ENCODE measurements around the gene MTA1. TPM values are rescaled to one million over a fixed set of nuclear protein-coding genes. Genes with fewer than 3 reads are reported as not detected.

Gene MTA1
- total and polyA plus RNA-seq, 2 experiments from 2014 or later, result 8.1 to 37.0 TPM

DNA sequence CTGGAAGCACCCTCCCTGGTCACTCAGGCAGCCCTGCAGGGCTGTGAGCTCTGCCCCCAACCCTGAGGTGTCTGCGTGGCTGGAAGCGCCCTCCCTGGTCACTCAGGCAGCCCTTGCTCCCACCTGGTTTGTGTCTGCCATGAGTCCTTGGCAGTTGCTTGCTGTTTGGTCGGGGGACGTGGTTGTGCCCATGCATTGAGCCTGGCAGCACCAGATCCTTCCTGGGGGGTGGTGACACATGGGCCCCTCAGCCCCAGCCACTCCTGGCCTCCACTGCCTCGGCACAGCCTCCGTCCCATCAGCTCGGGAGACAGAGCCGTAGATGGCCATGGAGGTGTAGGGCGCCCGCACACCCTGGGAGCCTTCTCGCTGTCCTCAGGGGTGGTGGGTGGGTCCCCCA, 19.6 kb downstream of the MTA1 start:
- no peak overlapping the region for H2AFZ ChIP-seq
- DNase-seq, result no peak
- H3K79me2 ChIP-seq (ENCODE audit: insufficient read depth), result peaks cover 69% of the 10 kb centered on the region
- no peak overlapping the region for H3K4me3 ChIP-seq
- WGBS, 2 experiments (ENCODE audit: low coverage in 1 of 2, low lambda C conversion rate in 2 of 2, missing lambda C conversion rate in 2 of 2), result 95 to 97% methylated on average over 11 of the region's 11 CpGs
- no peaks in the 10 kb centered on the region for H3K4me1 ChIP-seq (ENCODE audit: insufficient read depth)
- no peak overlapping the region for H3K27ac ChIP-seq
- no peak overlapping the region for H3K4me2 ChIP-seq (ENCODE audit: unreplicated experiment)
- H3K36me3 ChIP-seq (ENCODE audit: low read depth), result no peaks in the 10 kb centered on the region
- H3K27me3 ChIP-seq (replicated peaks; ENCODE audit: insufficient read depth), result no peaks in the 10 kb centered on the region
- no peaks in the 10 kb centered on the region for H3K9me3 ChIP-seq (ENCODE audit: low read depth)
- H4K20me1 ChIP-seq (ENCODE audit: insufficient read depth), result peaks cover 12% of the 10 kb centered on the region
- H3K9me2 ChIP-seq (ENCODE audit: insufficient read depth), result no peaks in the 10 kb centered on the region
- H3K9ac ChIP-seq, result no peak overlapping the region
- in situ Hi-C loops (cut with MboI), result no loop called here
- no peaks in the 10 kb centered on the region for H3F3A ChIP-seq (ENCODE audit: insufficient read depth)
- no peak for TF ChIP-seq EZH2 (IDR thresholded peaks at IDR 0.05; ENCODE audit: insufficient read depth, poor library complexity, severe bottlenecking)
- no peak for TF ChIP-seq EZH2phosphoT487 (IDR thresholded peaks at IDR 0.05; ENCODE audit: insufficient read depth, low read depth)

DNA sequence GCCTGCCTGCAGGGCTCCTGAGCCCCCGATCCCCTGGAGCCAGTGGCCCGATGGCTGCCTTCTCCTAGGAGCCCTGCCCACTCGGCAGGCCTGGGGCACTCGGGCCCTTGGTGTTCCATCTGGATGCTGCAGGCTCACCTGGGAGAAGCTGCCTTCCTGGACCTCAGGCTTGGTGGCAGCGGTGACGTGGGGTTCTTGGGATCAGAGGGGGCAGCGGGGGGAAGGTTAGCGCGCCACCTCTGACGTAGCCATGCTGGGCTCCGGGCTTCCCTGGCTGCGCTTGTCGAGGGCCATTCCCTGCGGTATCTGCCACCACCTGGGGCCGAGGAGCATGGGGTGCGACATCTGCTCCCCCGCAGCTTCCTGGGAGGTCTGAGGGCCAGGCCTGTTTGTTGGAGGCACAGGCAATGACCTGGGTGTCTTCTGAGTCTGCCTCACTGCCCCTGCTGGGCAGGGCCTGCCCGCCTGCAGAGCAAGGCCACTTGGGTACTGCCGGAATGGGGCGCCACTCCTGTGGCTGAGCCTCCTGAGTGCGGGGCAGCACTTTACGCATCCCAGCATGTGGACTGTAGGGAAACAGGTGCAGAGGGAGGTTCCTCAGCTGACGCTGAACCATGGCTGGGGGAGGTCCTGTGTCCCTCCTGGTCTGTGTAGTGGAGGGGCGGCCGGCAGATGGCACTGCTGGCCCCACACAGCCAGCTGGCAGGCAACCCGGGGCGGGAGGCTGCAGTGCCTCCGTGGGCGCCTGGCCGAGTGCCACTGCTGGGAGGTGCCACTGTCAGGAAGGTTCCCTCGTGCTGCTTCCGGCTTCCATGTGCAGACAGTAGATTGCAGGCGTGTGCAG, 20.3 kb downstream of the MTA1 start:
- Histone ChIP-seq H3K27ac (no peak overlapping the region), H2AFZ (no peak overlapping the region), H3K27me3 (replicated peaks; ENCODE audit: insufficient read depth) (no peaks in the 10 kb centered on the region), H3K9me3 (ENCODE audit: low read depth) (no peaks in the 10 kb centered on the region), H3K79me2 (ENCODE audit: insufficient read depth) (peaks cover 62% of the 10 kb centered on the region), H3K4me1 (ENCODE audit: insufficient read depth) (no peaks in the 10 kb centered on the region), H3F3A (ENCODE audit: insufficient read depth) (no peaks in the 10 kb centered on the region), H3K4me3 (no peak overlapping the region), H3K9me2 (ENCODE audit: insufficient read depth) (no peaks in the 10 kb centered on the region), H3K4me2 (ENCODE audit: unreplicated experiment) (no peak overlapping the region), H3K36me3 (ENCODE audit: low read depth) (no peaks in the 10 kb centered on the region), H3K9ac (no peak overlapping the region), H4K20me1 (ENCODE audit: insufficient read depth) (peaks cover 8% of the 10 kb centered on the region)
- in situ Hi-C loops (cut with MboI), result no loop called here
- TF ChIP-seq EZH2phosphoT487 (IDR thresholded peaks at IDR 0.05; ENCODE audit: insufficient read depth, low read depth) (no peak), EZH2 (IDR thresholded peaks at IDR 0.05; ENCODE audit: insufficient read depth, poor library complexity, severe bottlenecking) (no peak)
- DNase-seq, result peak; percentile 60
- 80% methylated on average over 33 of the region's 33 CpGs for WGBS, 2 experiments (ENCODE audit: low coverage in 1 of 2, low lambda C conversion rate in 2 of 2, missing lambda C conversion rate in 2 of 2)

DNA sequence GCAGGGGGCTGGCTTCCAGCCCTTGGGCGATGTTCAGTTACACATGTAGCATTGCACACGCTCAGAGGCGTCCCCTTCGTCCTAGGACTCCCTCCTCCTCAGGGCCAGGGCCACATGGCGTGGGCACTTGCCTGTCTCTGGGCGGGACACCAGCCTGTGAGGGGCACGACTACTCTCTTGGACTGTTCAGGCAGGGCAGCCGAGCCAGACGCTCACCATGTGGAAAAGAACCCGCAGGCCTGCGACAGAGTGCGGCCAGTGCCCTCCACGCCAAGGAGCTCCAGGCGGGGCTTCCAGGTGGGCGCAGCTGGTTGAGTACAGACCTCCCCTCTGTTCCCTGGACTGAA, 20.9 kb downstream of the MTA1 start:
- H3K27me3 ChIP-seq (replicated peaks; ENCODE audit: insufficient read depth), result no peaks in the 10 kb centered on the region
- H3K79me2 ChIP-seq (ENCODE audit: insufficient read depth), result peaks cover 56% of the 10 kb centered on the region
- TF ChIP-seq EZH2phosphoT487 (IDR thresholded peaks at IDR 0.05; ENCODE audit: insufficient read depth, low read depth) (no peak), EZH2 (IDR thresholded peaks at IDR 0.05; ENCODE audit: insufficient read depth, poor library complexity, severe bottlenecking) (no peak)
- no peak overlapping the region for H3K27ac ChIP-seq
- no peak overlapping the region for H3K9ac ChIP-seq
- no peaks in the 10 kb centered on the region for H3F3A ChIP-seq (ENCODE audit: insufficient read depth)
- in situ Hi-C loops (cut with MboI), result no loop called here
- peaks cover 6% of the 10 kb centered on the region; the same call in 1 of the 2 replicates for H4K20me1 ChIP-seq (ENCODE audit: insufficient read depth)
- no peaks in the 10 kb centered on the region for H3K9me2 ChIP-seq (ENCODE audit: insufficient read depth)
- no peaks in the 10 kb centered on the region for H3K9me3 ChIP-seq (ENCODE audit: low read depth)
- WGBS, 2 experiments (ENCODE audit: low coverage in 1 of 2, low lambda C conversion rate in 2 of 2, missing lambda C conversion rate in 2 of 2), result 87 to 89% methylated on average over 14 to 15 of the region's 15 CpGs
- no peak overlapping the region for H3K4me3 ChIP-seq
- H3K4me2 ChIP-seq (ENCODE audit: unreplicated experiment), result no peak overlapping the region
- no peak overlapping the region for H2AFZ ChIP-seq
- H3K36me3 ChIP-seq (ENCODE audit: low read depth), result no peaks in the 10 kb centered on the region
- no peak for DNase-seq
- no peaks in the 10 kb centered on the region for H3K4me1 ChIP-seq (ENCODE audit: insufficient read depth)

DNA sequence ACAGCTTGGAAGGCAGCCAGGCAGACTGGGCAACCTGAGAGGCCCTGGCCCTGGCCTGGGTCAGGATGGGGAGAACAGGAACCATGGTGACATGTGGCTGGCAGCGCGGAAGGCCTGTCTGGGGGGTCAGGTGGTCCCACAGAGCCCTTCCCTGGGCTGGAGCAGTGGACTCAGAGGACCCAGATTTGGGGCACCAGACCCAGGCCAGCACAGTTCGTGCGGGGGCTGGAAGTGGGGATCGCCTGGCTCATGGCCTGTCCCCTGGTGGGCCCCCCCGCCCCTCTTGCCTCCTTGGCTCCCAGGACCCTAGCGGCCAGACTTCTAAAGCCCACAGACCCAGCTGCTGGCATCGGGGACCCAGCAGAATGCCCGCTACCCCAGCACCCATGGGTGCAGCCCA, 21.4 kb downstream of the MTA1 start:
- Histone ChIP-seq H3K9me2 (ENCODE audit: insufficient read depth) (no peaks in the 10 kb centered on the region), H3K9ac (no peak overlapping the region), H3K4me1 (ENCODE audit: insufficient read depth) (no peaks in the 10 kb centered on the region), H3K27me3 (replicated peaks; ENCODE audit: insufficient read depth) (no peaks in the 10 kb centered on the region), H3K4me3 (no peak overlapping the region), H2AFZ (no peak overlapping the region), H3K27ac (no peak overlapping the region), H3K4me2 (ENCODE audit: unreplicated experiment) (no peak overlapping the region), H3K36me3 (ENCODE audit: low read depth) (no peaks in the 10 kb centered on the region), H4K20me1 (ENCODE audit: insufficient read depth) (peaks cover 5% of the 10 kb centered on the region; the same call in 1 of the 2 replicates), H3K9me3 (ENCODE audit: low read depth) (no peaks in the 10 kb centered on the region), H3K79me2 (ENCODE audit: insufficient read depth) (peaks cover 51% of the 10 kb centered on the region), H3F3A (ENCODE audit: insufficient read depth) (no peaks in the 10 kb centered on the region)
- in situ Hi-C loops (cut with MboI), result no loop called here
- TF ChIP-seq EZH2phosphoT487 (IDR thresholded peaks at IDR 0.05; ENCODE audit: insufficient read depth, low read depth) (no peak), EZH2 (IDR thresholded peaks at IDR 0.05; ENCODE audit: insufficient read depth, poor library complexity, severe bottlenecking) (no peak)
- 100% methylated on average over 4 to 9 of the region's 9 CpGs for WGBS, 2 experiments (ENCODE audit: low coverage in 1 of 2, low lambda C conversion rate in 2 of 2, missing lambda C conversion rate in 2 of 2)
- DNase-seq, result no peak
